ENCODE results near the gene ELL2.
"Not testable (repeated sequence)": the region's sequence is repeated elsewhere in the genome, so short reads cannot be mapped to it uniquely, and the experiment has no call there.

Gene ELL2

DNA sequence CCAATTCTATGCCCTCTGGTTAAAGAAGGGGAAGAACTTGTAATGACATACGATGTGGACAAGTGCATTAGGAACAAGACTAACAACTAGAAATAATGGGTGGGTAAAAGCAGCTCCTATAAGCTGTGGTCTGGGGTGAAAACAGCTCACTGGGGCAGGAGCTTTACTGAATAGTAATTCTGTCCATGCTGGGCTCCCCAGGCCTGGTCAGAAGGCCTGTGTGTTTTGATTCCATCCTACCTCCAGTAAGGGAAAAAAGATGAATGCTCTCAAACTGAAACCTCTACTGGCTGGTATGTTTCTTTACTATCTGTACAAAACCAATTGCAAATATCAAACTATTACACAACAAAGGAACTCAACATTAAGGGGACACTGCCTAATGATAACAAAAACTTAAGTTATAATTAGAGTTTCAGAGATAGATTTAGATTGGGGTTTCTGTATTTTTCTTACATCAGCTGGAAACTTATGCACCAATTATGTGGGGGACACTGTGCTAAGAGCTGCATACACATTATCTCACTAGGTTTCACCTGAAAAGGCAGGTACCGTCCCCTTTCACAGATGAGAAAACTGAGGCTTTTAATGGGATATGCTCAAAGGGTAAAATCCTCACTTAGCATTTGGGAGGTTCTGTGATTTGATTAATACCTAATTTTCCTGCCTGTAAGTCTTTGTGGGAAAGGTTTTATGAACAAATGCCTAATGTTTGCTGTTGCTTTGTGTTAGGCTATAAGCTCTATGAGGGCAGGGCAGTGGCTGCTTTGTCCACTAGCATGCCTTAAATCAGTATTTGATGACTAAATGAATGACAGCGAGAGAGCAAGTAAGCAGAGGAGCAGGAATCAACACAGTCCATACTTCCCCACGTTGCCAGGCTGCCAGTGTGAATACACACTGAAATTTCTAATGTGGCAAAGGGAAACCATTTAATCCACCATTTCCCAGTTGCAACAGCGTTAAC lies 53.6 kb downstream of the ELL2 start:
- no peak for DNase-seq (ENCODE audit: low spot score)

DNA sequence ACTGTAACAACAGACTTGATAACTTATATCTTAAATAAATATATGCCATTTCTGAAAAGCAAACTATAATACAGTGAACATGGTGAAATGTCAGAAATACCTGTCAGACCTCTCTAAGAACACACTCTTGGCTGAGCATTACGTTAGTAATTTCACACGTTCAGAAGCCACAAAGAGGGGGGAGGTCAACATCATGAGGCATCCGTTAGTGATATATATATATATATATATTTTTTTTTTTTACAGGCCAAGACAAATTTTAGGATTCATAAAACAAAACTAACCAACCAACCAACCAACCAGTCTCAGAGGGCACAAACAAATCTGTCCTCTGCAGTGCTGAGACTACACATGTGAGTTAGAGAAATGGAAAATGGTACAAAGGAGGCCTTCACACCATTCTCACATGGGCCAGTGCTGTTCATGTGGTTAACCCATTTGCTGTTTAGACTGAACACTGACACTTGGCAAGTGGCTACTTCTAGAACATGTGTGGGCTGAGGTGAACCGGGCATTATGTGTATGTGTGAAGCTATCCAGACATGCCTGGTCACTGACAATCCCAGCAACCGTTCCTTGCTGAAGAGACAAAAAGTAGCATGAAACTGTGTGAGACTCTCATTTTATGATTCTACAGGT lies 54.5 kb downstream of the ELL2 start:
- DNase-seq (ENCODE audit: low spot score) = no peak

DNA sequence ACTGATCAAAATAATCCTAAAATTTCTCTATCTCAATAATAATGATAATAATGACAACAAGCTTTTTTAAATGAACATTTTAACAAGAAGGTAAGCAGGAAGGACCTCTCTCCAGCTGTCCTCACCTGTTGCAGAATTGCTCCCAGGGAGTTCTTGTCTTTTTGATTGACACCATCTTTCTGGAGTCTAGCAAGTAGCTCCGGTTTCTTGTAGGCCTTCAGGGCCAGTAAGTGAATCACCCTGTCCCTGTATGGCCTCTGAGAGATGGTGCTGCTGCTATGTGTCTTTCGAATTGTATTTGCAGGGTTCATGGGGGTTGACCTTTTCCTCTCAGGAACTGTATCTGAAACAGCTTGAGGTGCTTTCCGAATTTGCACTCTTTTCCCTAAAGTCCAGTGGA lies 55.3 kb downstream of the ELL2 start:
- not testable (repeated sequence) for DNase-seq (ENCODE audit: low spot score)

DNA sequence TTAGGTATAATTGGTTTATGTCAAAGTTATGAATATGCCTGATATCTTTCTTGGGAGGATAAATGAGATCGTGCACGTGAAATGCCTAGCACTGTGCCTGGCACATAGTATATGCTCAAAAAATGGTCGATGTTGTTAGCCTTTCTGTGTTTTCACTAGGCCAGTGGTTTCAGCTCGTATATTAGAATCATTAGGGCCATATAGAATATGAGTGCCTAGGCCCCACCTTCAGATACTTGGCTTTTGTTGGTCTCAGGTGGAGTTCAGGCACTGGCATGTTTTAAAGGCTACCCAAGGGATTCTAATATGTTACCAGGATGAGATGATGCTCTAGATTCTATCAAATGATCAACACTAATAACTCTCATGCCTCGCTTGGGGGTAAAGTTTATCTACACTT lies 56.8 kb downstream of the ELL2 start:
- no peak for DNase-seq (ENCODE audit: low spot score)

DNA sequence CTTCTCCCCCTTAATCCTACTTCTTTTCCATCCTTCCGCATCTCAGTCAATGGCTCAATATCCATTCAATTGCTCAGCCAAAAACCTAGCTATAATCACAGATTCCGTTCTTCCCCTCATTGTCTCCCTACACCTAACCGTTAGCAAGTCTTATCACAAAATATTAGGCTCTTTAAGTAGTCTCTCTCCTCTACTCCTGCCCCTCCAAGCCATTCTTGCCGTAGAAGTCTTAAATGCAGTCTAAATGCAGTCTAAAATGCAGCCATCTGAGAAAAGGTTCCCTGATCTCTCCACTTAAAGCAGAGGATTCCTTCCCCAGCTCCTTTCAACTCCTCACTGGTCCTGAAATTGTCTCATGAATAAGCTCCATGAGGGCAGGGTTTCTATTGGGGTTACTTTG lies 57.8 kb downstream of the ELL2 start:
- DNase-seq (ENCODE audit: low spot score) = no peak

DNA sequence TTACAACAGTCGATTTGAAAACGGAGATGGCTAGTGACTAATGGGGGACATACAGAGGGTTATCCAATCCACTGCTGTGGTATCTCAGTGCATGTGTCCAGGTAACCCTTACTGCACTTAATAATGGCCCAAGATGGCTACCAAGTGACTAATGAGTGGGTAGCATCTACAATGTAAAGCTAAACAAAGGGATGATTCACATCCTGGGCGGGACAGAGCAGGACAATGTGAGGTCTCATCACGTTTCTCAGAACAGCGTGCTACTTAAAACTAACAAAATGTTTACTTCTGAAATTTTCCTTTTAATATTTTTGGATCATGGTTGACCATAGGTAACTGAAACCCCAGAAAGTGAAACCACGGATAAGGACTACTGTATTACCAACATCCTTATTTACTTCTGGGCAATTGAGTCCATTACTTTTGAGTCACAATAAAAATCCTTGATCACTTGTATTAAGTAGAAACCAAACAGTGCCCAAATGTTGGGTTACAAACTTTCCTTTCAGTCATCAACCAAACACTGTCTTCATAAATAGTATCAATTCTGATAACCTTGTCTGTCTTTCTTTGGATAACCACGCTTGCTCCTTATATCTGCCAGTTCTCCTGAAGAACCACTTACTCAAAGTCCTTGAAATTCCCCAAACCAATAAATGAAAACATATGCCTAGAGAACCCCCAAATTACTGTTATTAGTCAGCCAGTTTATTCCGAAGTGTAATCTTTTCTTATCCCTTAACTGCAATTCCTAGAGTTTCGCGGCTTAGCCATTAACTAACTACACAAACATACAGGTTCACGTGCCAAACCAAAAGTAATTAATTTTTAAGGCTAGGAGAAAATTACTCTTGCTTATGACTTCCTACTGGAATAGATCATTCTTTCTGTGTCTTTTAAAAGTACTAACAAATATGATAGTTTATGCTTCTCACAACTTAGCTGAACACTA lies 59.7 kb downstream of the ELL2 start:
- DNase-seq (ENCODE audit: low spot score) = peak; percentile 86

DNA sequence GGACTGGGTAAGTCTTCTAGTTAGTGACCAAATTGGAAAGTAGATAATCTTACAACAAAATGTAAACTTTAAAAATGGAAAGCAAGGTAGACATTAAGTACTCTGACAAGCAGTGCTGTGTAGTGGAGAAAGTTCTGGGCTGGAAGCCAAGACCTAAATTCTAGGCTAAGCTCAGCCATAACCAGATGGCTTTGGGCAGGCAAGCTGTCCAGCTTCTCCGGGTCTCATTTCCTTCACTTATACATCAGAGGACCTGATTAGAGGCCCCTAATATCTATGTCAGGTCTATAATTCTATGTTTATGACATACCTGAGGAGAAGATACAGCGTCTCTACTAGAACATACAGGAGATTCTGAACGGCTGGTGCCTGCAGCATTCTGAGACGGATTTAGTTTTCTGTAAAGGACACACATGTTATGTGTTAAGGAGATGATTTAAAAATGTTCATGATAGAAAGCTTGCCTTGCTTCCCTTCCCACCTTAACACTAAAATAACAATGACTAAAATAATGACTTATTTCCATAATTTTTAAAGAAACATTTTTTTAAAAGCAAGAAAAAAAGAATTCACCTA lies 61.2 kb downstream of the ELL2 start:
- no peak for DNase-seq (ENCODE audit: low spot score)

DNA sequence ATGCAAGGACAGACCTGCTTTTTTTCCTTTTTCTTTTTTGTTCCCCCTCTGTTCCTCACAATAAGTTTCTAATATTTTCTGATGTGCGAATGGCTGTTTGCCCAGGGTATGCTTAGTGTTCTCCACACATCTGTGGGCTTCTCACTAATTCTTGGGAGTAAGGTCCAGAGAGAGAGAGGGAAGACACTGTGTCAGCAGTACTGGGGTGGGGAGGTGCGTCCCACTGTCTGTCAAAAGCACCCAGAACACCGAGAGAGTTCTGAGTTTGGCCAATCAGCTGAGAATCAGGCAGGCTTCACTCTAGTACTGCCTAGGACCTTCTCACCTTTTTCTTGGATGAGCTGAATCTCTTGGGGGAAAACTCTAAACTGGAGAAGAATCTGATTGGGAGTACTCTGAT lies 61.8 kb downstream of the ELL2 start:
- DNase-seq (ENCODE audit: low spot score) = no peak

DNA sequence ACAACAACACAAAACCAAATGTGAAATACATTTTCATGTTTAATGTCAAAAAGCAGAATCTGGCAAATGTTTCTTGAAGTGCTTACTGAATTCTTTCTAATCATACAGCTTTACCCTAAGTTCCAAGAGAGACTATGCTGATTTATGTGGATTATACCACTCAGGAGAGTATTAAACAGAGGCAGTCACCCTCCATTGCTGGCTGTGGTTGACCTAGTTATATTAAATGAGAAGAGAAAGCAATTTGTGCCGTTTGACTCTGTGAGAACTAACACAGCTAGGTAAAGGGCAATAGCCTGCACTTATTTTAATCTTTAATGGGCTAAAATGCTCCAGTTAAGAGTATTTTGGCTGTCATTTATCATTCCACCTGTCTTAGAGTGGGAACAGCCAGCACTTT lies 62.6 kb downstream of the ELL2 start:
- no peak for DNase-seq (ENCODE audit: low spot score)

DNA sequence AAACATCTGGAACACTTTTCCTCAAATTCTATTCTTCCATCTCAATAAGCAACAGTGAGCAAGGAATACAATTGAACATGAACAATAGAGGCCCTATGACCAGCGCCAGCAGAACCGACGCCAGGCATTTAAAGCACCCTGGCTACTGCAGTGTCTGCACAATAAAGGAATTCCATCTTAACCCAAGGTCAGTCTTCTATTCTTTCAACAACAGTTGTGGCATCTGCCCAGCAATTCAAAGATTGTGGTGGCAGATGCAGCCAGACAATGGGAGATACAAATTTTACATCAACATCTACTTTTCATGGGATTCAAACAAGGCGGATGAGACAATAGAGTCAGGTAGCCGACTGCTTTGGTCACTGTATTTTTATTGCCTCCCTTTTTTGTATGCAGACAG lies 65.9 kb downstream of the ELL2 start:
- DNase-seq (ENCODE audit: low spot score) = peak; percentile 7

DNA sequence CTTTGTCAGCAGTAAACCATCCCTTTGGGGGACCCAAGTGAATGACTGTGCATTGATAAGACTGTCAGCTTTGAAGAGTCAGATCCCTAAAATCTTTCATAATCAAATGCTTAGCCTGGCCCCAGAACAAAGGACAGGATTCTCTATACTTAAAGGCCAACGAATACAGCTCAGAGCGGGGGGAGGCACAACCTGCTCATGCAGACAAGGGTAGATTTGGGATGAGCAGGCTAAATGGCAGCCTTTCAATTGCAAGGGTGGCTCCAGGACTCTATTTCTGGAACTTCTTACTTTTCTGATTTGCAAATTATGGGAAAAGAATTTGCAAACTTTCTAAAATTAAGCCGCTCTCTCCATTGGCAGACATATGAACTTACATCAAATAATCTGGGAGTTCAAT lies 66.4 kb downstream of the ELL2 start:
- no peak for DNase-seq (ENCODE audit: low spot score)

DNA sequence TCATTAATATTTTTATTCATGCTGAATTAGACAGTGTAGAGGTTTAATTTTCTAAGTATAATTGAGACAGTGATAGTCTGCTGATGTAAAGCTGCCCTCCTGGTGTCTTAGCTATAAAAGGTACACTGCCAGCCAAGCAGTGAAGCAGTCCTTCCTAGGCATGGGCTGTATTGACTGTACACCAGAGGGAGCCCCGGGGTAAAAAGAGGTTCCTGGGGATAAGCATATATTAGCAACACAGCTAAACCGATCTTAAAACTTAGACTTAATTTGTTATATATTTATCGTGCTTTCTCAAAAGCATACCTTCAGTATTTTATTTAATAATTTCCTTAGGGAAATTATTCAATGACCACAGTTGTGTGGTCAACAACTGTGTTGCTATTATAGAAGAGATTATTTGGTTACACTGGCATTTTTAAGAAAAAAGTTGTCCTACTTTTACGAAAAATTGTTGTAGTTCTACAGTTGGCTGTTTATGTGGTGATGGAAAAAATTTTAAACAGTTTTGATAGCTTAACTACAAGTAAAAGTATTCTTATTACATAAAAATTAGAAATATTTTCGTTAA lies 68.8 kb downstream of the ELL2 start:
- peak; percentile 10 for DNase-seq (ENCODE audit: low spot score)

DNA sequence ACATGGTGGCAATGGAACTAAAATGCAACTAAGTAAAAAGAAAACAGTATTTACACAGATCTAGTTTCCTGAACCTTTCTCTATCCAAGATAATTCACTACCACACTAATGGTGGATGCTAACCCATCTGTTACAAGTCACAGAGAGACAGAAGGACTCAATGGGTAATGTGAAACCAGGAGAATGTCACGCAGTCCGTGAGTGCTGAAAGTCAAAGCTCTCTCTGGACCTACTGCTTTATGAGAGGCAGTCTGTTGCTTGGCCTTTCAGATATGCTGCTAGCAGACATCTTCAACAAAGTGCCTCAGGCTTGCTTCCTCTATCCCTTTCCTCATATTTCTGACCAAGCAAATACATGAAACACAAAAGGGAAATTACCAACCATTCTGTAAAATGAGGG lies 70.2 kb downstream of the ELL2 start:
- DNase-seq (ENCODE audit: low spot score) = no peak

DNA sequence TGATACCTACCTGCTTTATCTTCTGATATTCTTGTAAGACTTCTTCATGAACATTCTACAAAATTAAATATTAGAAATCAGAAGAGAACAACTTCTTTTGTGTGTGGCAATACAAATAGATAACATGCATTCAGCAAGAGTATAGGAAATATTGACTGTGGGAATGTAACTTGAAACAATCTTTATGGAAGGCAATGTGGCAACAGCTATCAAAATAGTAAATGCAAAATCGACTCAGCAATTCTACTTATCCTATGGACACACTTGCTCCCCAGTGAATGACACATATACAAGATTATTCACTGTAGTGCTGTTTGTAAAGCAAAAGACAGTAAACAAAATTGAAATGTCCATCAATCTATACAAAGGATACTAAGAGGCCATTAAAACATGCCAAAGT lies 72.6 kb downstream of the ELL2 start:
- DNase-seq (ENCODE audit: low spot score) = no peak

DNA sequence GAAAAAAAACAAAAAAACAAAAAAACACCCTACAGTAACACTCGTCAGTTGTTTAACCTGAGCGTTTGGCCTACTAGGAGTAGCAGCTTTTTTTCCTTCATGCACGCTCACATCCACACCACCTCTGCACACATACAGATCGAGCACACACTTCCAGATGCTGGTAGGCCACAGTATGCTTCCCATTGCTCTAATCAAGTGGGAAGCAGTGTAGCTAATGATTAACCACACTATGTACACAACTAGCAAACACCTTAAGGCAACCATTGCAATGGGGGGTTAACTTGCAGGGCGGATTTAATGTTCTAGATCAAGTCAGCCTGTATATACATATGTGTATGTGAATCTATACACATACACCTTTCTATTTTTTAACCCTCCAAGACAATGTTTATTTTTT lies 73.7 kb downstream of the ELL2 start:
- no peak for DNase-seq (ENCODE audit: low spot score)

DNA sequence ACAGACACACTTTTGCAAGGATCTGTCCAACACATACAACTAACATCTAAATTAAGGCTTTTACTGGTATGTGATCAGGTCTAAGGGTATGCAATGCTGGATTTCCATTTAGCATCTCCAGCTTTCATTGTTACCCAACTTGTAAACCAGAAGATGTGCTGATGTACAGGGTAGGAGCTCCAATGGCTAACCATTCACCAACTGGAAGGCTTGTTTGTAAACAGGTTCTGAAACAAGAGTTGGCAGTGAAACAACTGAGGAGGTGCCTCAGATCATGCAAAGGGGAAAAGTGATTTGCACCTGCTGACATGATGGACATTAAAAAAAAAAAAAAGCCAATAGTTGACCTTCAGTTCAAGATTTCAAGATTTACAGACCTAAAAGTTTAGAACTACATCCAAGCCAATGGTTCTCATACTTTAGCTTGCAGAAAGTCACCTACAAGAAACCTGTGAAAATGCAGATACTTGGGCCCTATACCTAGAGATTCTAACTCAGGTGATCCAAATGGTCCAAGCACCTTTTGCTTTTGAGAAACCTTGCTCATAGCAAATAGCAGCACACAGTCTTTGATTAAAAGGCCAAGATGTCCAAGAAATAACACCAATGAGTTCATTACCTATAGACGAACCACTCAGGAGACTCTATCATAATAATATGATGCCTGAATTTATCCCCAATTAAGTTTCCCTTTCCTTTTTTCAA lies 75.2 kb downstream of the ELL2 start:
- DNase-seq (ENCODE audit: low spot score) = no peak

DNA sequence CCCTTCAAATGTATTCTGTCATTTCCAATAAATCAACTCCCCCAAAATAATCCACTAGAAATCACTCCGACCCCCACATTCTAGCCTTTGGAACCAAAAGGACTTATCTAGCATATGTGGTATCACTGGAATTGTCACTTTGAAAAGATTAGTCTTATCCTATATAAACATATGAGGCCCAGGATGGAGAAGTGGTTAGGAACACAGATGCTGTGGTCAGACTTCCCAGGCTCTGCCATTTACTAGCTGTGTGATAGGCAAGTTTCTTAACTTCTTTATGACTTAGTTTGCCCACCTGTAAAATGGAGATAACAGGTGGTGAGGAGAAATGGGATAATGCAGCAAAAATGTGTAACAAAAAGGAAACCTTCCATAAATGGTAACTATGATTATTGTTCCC lies 77.1 kb downstream of the ELL2 start:
- no peak for DNase-seq (ENCODE audit: low spot score)

DNA sequence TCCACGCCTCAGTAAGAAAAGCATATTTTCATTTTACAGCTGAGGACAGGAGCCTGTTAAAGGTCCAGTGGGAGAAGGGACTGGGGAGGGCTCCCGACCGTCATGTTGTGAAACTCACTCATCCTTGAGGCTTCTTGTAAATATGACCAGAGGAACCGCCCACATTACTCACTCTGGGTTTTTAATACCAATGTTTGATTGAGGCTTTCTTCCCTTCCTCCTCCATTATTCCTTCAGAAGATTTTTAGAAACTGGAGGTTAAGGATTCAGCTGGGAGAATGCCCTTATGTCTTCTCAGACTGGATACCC lies 77.7 kb downstream of the ELL2 start:
- no peak for DNase-seq (ENCODE audit: low spot score)

DNA sequence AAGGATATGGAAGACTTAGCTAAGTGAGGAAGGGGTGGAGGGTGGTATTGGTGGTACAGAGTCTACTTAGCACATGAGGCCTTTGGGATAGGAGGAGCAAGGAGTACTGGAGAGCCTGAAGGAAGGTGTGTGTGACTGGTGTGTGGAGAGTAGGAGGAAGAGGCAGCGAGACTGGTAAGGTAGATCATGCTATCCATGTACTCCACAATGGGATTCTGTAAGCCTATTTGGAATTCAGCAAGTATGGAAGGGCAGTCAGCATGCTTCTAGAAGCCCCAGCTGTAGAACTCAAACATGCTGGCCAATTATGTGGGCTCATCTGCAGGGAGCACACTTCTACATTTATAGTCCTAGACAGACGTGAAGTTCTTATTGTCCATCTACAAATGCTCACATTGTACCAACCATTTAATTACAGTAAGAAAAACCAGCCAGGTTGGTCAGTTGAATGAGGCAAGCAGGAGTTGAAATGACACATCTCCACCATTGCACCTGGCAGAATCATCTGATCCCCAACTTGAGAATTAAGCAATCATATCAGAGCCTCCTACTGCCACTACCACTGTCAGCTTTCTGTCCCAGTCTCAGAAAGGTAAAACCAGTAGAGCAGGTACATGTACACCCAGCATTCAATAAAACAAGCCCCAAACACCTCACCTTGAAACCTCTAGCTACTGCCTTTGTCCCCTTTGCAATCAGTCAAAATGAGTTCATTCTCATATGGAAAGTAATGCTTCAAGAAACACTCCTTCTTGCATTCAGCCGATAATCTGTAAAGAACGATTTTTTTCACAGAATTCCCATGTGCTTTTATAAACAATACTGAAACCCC lies 78.2 kb downstream of the ELL2 start:
- DNase-seq (ENCODE audit: low spot score) = no peak

DNA sequence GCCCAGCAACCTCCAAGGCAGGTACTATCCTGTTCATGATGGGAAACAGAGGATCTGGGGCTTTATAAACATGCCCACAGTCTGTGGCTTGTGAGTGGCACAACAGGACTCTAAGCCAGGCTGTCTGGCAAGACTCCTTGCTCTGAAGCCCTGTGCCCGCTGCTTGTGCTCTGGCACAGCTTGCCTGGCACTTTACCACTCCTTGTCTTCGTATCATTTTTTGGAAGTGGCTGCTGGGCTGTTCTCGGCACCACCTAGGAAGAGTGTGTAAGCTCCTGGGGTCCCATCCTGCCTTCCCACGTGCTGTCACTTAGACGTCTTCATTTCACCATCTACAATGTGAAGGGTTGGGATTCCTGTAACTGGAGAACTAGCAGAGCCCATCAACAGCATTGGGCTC lies 79.8 kb downstream of the ELL2 start:
- DNase-seq (ENCODE audit: low spot score) = no peak
